NCI-H2227 treated with DMSO at 0.1 percent for 48 hours (cell line): ENCODE data around the gene ADGRL3.

Source experiments
- DNase-seq: peaks from one replicate; lab custom pipeline; 2025; lab: John Stamatoyannopoulos, UW

The ADGRL3 gene

GRCh38 chr4:61277785-61278760, 77.9 kb downstream of the ADGRL3 start:
- no peak for DNase-seq

GRCh38 chr4:61292322-61292721, 92.2 kb downstream of the ADGRL3 start:
- DNase-seq: no peak

GRCh38 chr4:61293707-61294400, 93.7 kb downstream of the ADGRL3 start:
- DNase-seq: no peak

- no peak for DNase-seq
These were observed 94.8 kb downstream of the ADGRL3 start for GRCh38 chr4:61294936-61295335.

- DNase-seq: no peak
These were observed 96.0 kb downstream of the ADGRL3 start for GRCh38 chr4:61296144-61296543.

GRCh38 chr4:61298178-61298740, 98.1 kb downstream of the ADGRL3 start:
- DNase-seq: no peak

- no peak for DNase-seq
These were observed 99.2 kb downstream of the ADGRL3 start for GRCh38 chr4:61299316-61299715.

- DNase-seq: no peak
These were observed 100.2 kb downstream of the ADGRL3 start for GRCh38 chr4:61300266-61300844.

GRCh38 chr4:61301271-61301670, 101.1 kb downstream of the ADGRL3 start:
- no peak for DNase-seq

GRCh38 chr4:61308033-61308432, 107.9 kb downstream of the ADGRL3 start:
- no peak for DNase-seq

- no peak for DNase-seq
These were observed 109.5 kb downstream of the ADGRL3 start for GRCh38 chr4:61309616-61310015.

- no peak for DNase-seq
These were observed 112.4 kb downstream of the ADGRL3 start for GRCh38 chr4:61312526-61312925.

- no peak for DNase-seq
These were observed 118.3 kb downstream of the ADGRL3 start for GRCh38 chr4:61318431-61318830.

GRCh38 chr4:61319156-61319555, 119.0 kb downstream of the ADGRL3 start:
- DNase-seq: no peak

- no peak for DNase-seq
These were observed 120.0 kb downstream of the ADGRL3 start for GRCh38 chr4:61320154-61320553.

- no peak for DNase-seq
These were observed 120.5 kb downstream of the ADGRL3 start for GRCh38 chr4:61320631-61321030.

GRCh38 chr4:61332693-61333092, 132.6 kb downstream of the ADGRL3 start:
- DNase-seq: no peak

- no peak for DNase-seq
These were observed 133.4 kb downstream of the ADGRL3 start for GRCh38 chr4:61333490-61333889.

GRCh38 chr4:61335241-61335763, 135.2 kb downstream of the ADGRL3 start:
- DNase-seq: no peak

GRCh38 chr4:61336488-61336887, 136.4 kb downstream of the ADGRL3 start:
- no peak for DNase-seq

- DNase-seq: no peak
These were observed 136.8 kb downstream of the ADGRL3 start for GRCh38 chr4:61336916-61337315.

GRCh38 chr4:61342061-61342460, 141.9 kb downstream of the ADGRL3 start:
- DNase-seq: no peak
